T-helper 2 cell treated with Interferon-gamma antibody and Interleukin-4, amounts not matched to agents 100 ng/mL and 5 ng/mL, for 36 hours (primary cell): ENCODE results near the gene COL27A1. TPM values are rescaled to one million over a fixed set of nuclear protein-coding genes. Genes with fewer than 3 reads are reported as not detected.
"Not testable (repeated sequence)": the region's sequence is repeated elsewhere in the genome, so short reads cannot be mapped to it uniquely, and the experiment has no call there.

ENCODE experiments used
- intact Hi-C: fragments of 100-400 bp; cut with micrococcal nuclease; formaldehyde crosslinking; loops from one replicate; pipeline ENCODE4 v1.15.1; 2023
- total RNA-seq: library from RNA; stranded (reverse); gene quantifications from 2 replicates; pipeline ENCODE4 v1.2.3, GENCODE V29; 2022

Gene COL27A1
- total RNA-seq, 1 donor from 2014 or later: 0.50 TPM

GRCh38 chr9:114180696-114181606 is 25.6 kb downstream of the COL27A1 start:
- intact Hi-C loops: no loop called here

GRCh38 chr9:114181607-114182409 is 26.5 kb downstream of the COL27A1 start:
- intact Hi-C loops: no loop called here

GRCh38 chr9:114183006-114183405 is 27.7 kb downstream of the COL27A1 start:
- intact Hi-C loops: no loop called here

GRCh38 chr9:114184071-114184470 is 28.7 kb downstream of the COL27A1 start:
- intact Hi-C loops: no loop called here

- intact Hi-C loops: no loop called here
Measured at GRCh38 chr9:114184866-114185265, 29.5 kb downstream of the COL27A1 start.

- intact Hi-C loops: no loop called here
Measured at GRCh38 chr9:114185570-114186490, 30.5 kb downstream of the COL27A1 start.

GRCh38 chr9:114186605-114187289 is 31.4 kb downstream of the COL27A1 start:
- intact Hi-C loops: no loop called here

- intact Hi-C loops: no loop called here
Measured at GRCh38 chr9:114187827-114188226, 32.5 kb downstream of the COL27A1 start.

GRCh38 chr9:114189823-114190562 is 34.7 kb downstream of the COL27A1 start:
- intact Hi-C loops: no loop called here

- intact Hi-C loops: no loop called here
Measured at GRCh38 chr9:114190563-114190905, 35.2 kb downstream of the COL27A1 start.

GRCh38 chr9:114191402-114191801 is 36.1 kb downstream of the COL27A1 start:
- intact Hi-C loops: not testable (repeated sequence)

- intact Hi-C loops: no loop called here
Measured at GRCh38 chr9:114192539-114192938, 37.2 kb downstream of the COL27A1 start.

GRCh38 chr9:114193090-114193489 is 37.8 kb downstream of the COL27A1 start:
- intact Hi-C loops: no loop called here

GRCh38 chr9:114196117-114196516 is 40.8 kb downstream of the COL27A1 start:
- intact Hi-C loops: no loop called here

- intact Hi-C loops: no loop called here
Measured at GRCh38 chr9:114196979-114197622, 41.8 kb downstream of the COL27A1 start.

- intact Hi-C loops: no loop called here
Measured at GRCh38 chr9:114198249-114199040, 43.1 kb downstream of the COL27A1 start.

- intact Hi-C loops: no loop called here
Measured at GRCh38 chr9:114200721-114201300, 45.5 kb downstream of the COL27A1 start.

- intact Hi-C loops: no loop called here
Measured at GRCh38 chr9:114202396-114202795, 47.1 kb downstream of the COL27A1 start.
